Measurements from ENCODE around the gene B3GNT7. TPM values are rescaled to one million over a fixed set of nuclear protein-coding genes. Genes with fewer than 3 reads are reported as not detected.

The B3GNT7 gene
- total RNA-seq, 4 donors from 2014 or later: 2.6 to 3.3 (median 3.0) TPM

DNA sequence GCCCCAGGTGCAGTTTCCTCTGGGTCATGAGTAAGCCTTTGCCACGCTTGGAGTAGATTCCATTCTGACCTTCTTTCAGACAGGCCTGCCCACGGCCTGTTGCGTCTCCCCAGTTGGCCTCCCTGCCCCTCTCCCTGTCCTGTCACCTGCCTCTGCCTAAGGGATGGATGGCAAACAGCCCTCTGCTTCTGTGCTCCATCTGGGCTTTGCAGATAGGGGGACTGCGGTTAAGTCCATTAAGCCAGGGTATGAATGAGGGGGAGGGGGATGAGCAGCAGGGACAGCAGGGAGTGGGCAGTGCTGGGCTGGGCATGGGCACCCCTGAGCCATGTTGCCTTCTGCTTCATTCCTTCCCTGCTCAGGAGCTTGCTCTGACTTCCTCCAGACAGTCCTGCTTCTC is 37.6 kb upstream of the B3GNT7 start:
- Histone ChIP-seq H3K4me3 (no peak overlapping the region), H3K4me1 (peaks cover 0 to 16% (median 3%) of the 10 kb centered on the region in 4 donors), H3K27ac (no peak overlapping the region), H3K36me3 (peaks cover 0 to 30% (median 0%) of the 10 kb centered on the region in 3 donors), H3K27me3 (no peaks in the 10 kb centered on the region), H3K9me3 (no peaks in the 10 kb centered on the region)
- 93 to 96% methylated on average over 4 of the region's 4 CpGs for WGBS, 2 donors
- DNase-seq (ENCODE audit: low spot score in 2 of 2): no peak
- TF ChIP-seq, protein P1, sequence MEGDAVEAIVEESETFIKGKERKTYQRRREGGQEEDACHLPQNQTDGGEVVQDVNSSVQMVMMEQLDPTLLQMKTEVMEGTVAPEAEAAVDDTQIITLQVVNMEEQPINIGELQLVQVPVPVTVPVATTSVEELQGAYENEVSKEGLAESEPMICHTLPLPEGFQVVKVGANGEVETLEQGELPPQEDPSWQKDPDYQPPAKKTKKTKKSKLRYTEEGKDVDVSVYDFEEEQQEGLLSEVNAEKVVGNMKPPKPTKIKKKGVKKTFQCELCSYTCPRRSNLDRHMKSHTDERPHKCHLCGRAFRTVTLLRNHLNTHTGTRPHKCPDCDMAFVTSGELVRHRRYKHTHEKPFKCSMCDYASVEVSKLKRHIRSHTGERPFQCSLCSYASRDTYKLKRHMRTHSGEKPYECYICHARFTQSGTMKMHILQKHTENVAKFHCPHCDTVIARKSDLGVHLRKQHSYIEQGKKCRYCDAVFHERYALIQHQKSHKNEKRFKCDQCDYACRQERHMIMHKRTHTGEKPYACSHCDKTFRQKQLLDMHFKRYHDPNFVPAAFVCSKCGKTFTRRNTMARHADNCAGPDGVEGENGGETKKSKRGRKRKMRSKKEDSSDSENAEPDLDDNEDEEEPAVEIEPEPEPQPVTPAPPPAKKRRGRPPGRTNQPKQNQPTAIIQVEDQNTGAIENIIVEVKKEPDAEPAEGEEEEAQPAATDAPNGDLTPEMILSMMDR (IDR thresholded peaks at IDR 0.05): no peak
- TF ChIP-seq EP300 (IDR thresholded peaks at IDR 0.05) (no peak), POLR2A (IDR thresholded peaks at IDR 0.05) (no peak)

DNA sequence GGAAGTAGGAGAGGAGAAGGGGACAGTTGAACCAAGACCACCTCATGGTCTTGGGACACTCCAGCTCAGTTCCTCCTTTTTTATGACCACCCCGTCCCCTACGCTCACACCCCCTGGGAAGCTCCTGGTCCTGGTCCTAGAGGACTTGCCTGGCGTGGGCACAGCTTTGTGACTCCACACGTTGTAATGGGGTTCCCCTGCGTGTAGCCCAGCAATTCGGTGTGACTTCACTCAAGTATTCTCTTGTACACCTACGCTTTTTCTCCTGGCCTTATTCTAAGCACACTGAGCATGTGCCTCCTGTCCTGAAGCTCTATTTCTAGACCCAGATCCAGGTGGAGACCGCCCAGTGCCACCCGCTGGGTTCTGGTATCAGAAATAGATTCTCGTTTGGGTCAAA is 36.1 kb upstream of the B3GNT7 start:
- H3K4me3 ChIP-seq: no peak overlapping the region
- H3K27ac ChIP-seq: no peak overlapping the region
- H3K9me3 ChIP-seq: no peaks in the 10 kb centered on the region
- 92 to 96% methylated on average over 10 of the region's 10 CpGs for WGBS, 2 donors
- no peak for DNase-seq (ENCODE audit: low spot score in 2 of 2)
- H3K4me1 ChIP-seq: peaks cover 0 to 16% (median 3%) of the 10 kb centered on the region in 4 donors
- TF ChIP-seq EP300 (IDR thresholded peaks at IDR 0.05): no peak
- no peak for TF ChIP-seq POLR2A (IDR thresholded peaks at IDR 0.05)
- TF ChIP-seq, protein P1 (IDR thresholded peaks at IDR 0.05): no peak
- H3K36me3 ChIP-seq: peaks cover 0 to 35% (median 0%) of the 10 kb centered on the region in 3 donors
- H3K27me3 ChIP-seq: no peaks in the 10 kb centered on the region

DNA sequence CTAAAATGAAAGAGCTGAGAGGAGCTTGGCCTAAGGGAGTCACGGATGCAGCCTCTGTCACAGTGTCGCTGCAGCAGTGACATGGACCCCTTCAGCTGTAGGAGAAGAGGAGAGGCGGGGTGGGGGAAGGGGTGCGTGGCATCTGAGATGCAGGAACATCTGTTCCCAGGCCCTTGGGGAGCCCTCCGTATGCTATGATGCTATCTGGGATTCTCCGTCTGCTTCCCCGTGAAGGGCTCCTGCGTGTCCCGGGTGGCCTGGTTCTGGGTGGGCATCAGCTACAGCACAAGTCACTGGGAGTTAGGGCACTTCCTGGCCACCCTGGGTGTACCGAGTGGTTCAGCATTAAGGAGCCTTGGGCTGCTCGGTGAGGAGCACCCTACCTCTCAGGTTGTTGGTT is 35.6 kb upstream of the B3GNT7 start:
- TF ChIP-seq EP300 (IDR thresholded peaks at IDR 0.05): no peak
- TF ChIP-seq, protein P1 (IDR thresholded peaks at IDR 0.05): no peak
- no peak for TF ChIP-seq POLR2A (IDR thresholded peaks at IDR 0.05)
- no peak overlapping the region for H3K27ac ChIP-seq
- peaks cover 0 to 20% (median 3%) of the 10 kb centered on the region in 4 donors for H3K4me1 ChIP-seq
- H3K27me3 ChIP-seq: no peaks in the 10 kb centered on the region
- no peaks in the 10 kb centered on the region for H3K9me3 ChIP-seq
- no peak for DNase-seq (ENCODE audit: low spot score in 2 of 2)
- peaks cover 0 to 35% (median 0%) of the 10 kb centered on the region in 3 donors for H3K36me3 ChIP-seq
- no peak overlapping the region for H3K4me3 ChIP-seq
- 92 to 94% methylated on average over 11 of the region's 11 CpGs for WGBS, 2 donors

DNA sequence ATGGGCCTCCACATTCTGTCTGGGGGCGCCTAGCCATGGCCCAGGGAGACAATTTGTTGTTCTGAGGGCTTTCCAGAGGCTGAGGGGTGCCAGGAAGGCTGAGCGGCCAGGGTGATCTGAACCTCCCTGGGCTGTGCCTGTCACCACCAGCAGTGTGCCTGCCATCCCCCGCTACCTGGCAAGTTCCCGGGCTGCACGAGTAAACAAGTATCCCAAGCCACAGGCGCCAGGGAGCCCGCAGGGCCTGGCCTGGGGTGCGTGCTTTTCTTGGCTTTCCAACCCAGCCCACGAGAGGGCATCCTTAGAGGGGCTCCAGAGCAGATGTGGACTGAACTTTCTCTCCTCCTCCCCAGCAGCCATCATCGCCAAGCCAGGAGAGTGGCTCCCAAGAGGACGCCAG is 35.1 kb upstream of the B3GNT7 start:
- H3K27ac ChIP-seq: no peak overlapping the region
- H3K4me3 ChIP-seq: no peak overlapping the region
- TF ChIP-seq EP300 (IDR thresholded peaks at IDR 0.05) (no peak), POLR2A (IDR thresholded peaks at IDR 0.05) (no peak)
- TF ChIP-seq, protein P1 (IDR thresholded peaks at IDR 0.05): no peak
- peaks cover 0 to 35% (median 0%) of the 10 kb centered on the region in 3 donors for H3K36me3 ChIP-seq
- WGBS, 2 donors: 94 to 96% methylated on average over 8 to 11 of the region's 11 CpGs
- H3K9me3 ChIP-seq: no peaks in the 10 kb centered on the region
- H3K27me3 ChIP-seq: no peaks in the 10 kb centered on the region
- no peak for DNase-seq (ENCODE audit: low spot score in 2 of 2)
- peaks cover 0 to 24% (median 3%) of the 10 kb centered on the region in 4 donors for H3K4me1 ChIP-seq

DNA sequence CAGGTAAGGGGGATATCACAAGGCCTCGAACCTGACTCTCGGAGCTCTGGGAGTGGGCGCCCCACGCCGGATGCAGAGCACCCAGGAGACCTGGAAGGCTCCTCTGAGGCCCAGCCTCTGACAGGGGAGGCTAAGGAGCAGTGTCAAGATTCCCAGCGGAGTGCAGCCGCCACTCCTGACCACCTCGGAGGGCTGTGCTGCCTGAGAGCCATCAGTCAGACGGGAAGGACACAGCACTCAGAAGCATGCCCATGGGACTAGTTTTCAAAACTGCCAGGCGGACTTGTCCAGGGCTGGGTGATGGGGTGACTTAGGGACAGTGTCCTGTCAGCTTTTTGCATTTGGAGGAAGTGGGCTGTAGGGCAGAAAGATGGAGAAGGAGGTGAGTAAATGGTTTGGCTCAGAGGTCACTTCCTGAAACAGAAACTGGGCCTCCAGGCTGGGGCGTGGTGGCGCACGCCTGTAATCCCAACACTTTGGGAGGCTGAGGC is 34.6 kb upstream of the B3GNT7 start:
- no peak for TF ChIP-seq EP300 (IDR thresholded peaks at IDR 0.05)
- TF ChIP-seq, protein P1 (IDR thresholded peaks at IDR 0.05): no peak
- TF ChIP-seq POLR2A (IDR thresholded peaks at IDR 0.05): no peak
- DNase-seq (ENCODE audit: low spot score in 2 of 2): no peak
- Histone ChIP-seq H3K27me3 (no peaks in the 10 kb centered on the region), H3K4me1 (peaks cover 0 to 23% (median 2%) of the 10 kb centered on the region in 4 donors), H3K36me3 (peaks cover 0 to 35% (median 0%) of the 10 kb centered on the region in 3 donors), H3K4me3 (no peak overlapping the region), H3K27ac (no peak overlapping the region), H3K9me3 (no peaks in the 10 kb centered on the region)
- WGBS, 2 donors: 90 to 95% methylated on average over 8 to 13 of the region's 13 CpGs
